HG03469 (cell line): Measurements from ENCODE around the gene SERAC1.

Source experiments
- ATAC-seq: cut with Tn5 transposase; IDR thresholded peaks from one replicate; pipeline ENCODE4 v1.9.1; 2021; ENCODE audit warnings: mild to moderate bottlenecking, moderate library complexity, moderate number of reproducible peaks; ENCODE audit not compliant: unreplicated experiment

SERAC1 gene

GRCh38 chr6:158083455-158084325 is 84.4 kb downstream of the SERAC1 start:
- ATAC-seq: no peak

- ATAC-seq: no peak
Observed at GRCh38 chr6:158081657-158081935, 86.5 kb downstream of the SERAC1 start.

GRCh38 chr6:158080849-158081656 is 87.0 kb downstream of the SERAC1 start:
- no peak for ATAC-seq

- no peak for ATAC-seq
Observed at GRCh38 chr6:158078320-158078719, 89.7 kb downstream of the SERAC1 start.

GRCh38 chr6:158077676-158078075 is 90.4 kb downstream of the SERAC1 start:
- no peak for ATAC-seq

GRCh38 chr6:158076548-158076947 is 91.5 kb downstream of the SERAC1 start:
- ATAC-seq: no peak

- no peak for ATAC-seq
Observed at GRCh38 chr6:158073776-158074175, 94.3 kb downstream of the SERAC1 start.

- ATAC-seq: no peak
Observed at GRCh38 chr6:158072083-158072721, 95.9 kb downstream of the SERAC1 start.

GRCh38 chr6:158071121-158072082 is 96.7 kb downstream of the SERAC1 start:
- no peak for ATAC-seq

GRCh38 chr6:158070513-158070912 is 97.5 kb downstream of the SERAC1 start:
- no peak for ATAC-seq

- ATAC-seq: no peak
Observed at GRCh38 chr6:158069800-158070195, 98.3 kb downstream of the SERAC1 start.

GRCh38 chr6:158068893-158069799 is 98.9 kb downstream of the SERAC1 start:
- ATAC-seq: no peak

- no peak for ATAC-seq
Observed at GRCh38 chr6:158068156-158068892, 99.7 kb downstream of the SERAC1 start.

- no peak for ATAC-seq
Observed at GRCh38 chr6:158067436-158068015, 100.5 kb downstream of the SERAC1 start.

- ATAC-seq: no peak
Observed at GRCh38 chr6:158066136-158066781, 101.8 kb downstream of the SERAC1 start.

GRCh38 chr6:158064725-158065251 is 103.3 kb downstream of the SERAC1 start:
- no peak for ATAC-seq

GRCh38 chr6:158063736-158064135 is 104.3 kb downstream of the SERAC1 start:
- no peak for ATAC-seq
